ENCODE results near the gene ZBED5. TPM values are rescaled to one million over a fixed set of nuclear protein-coding genes. Genes with fewer than 3 reads are reported as not detected.

ZBED5 gene
- total RNA-seq, 4 donors from 2014 or later = 26.6 to 63.2 (median 32.2) TPM

DNA sequence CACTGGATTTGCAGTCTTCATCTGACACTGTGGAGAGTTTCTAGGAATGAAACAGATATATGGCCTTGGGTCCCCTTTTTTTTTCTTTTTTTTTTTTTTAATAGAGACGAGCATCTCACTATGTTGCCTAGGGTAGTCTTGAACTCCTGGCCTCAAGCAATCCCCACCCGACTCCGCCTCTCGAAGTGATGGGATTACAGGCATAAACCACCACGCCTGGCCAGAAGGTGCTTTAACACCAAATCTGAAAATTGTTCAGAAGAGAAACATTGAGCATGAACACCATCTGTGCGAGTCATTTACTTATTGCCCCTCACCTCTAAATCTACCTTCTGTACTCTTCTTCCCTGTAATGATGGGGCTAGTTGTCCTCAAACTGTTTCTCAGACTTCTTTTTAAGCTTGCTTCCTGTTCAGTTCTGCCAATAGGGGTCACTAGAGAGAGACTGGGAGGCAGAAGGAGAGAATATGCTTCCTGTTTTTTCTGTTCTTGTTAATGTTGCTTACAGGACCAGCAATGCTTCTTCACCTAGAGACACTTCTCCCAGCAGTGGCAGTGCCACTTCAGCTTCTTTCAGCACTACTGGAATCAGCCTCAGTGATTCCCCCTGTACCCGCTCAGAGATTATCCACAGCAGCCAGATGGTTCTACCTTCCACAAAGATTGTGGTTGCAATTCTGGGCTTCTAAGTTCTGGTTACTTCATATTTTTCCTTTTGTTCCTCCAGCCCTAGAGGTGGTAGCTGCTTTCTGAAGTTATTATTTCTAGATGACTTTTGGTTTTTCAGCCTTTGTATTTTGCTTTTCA is 20.8 kb upstream of the ZBED5 start:
- H3K27me3 ChIP-seq = no peaks in the 10 kb centered on the region
- no peak for DNase-seq (ENCODE audit: low spot score in 2 of 2)
- no peak overlapping the region for H3K27ac ChIP-seq
- H3K36me3 ChIP-seq = no peaks in the 10 kb centered on the region
- WGBS = 94% methylated on average over 7 of the region's 7 CpGs
- TF ChIP-seq, protein P1, sequence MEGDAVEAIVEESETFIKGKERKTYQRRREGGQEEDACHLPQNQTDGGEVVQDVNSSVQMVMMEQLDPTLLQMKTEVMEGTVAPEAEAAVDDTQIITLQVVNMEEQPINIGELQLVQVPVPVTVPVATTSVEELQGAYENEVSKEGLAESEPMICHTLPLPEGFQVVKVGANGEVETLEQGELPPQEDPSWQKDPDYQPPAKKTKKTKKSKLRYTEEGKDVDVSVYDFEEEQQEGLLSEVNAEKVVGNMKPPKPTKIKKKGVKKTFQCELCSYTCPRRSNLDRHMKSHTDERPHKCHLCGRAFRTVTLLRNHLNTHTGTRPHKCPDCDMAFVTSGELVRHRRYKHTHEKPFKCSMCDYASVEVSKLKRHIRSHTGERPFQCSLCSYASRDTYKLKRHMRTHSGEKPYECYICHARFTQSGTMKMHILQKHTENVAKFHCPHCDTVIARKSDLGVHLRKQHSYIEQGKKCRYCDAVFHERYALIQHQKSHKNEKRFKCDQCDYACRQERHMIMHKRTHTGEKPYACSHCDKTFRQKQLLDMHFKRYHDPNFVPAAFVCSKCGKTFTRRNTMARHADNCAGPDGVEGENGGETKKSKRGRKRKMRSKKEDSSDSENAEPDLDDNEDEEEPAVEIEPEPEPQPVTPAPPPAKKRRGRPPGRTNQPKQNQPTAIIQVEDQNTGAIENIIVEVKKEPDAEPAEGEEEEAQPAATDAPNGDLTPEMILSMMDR (IDR thresholded peaks at IDR 0.05) = peak in 1 of 2 donors; percentile 54
- TF ChIP-seq POLR2A (IDR thresholded peaks at IDR 0.05) (no peak), EP300 (IDR thresholded peaks at IDR 0.05) (no peak), POLR2AphosphoS5 (IDR thresholded peaks at IDR 0.05) (no peak)
- no peak overlapping the region for H3K4me3 ChIP-seq
- no peaks in the 10 kb centered on the region for H3K9me3 ChIP-seq
- peaks cover 5% of the 10 kb centered on the region for H3K4me1 ChIP-seq

DNA sequence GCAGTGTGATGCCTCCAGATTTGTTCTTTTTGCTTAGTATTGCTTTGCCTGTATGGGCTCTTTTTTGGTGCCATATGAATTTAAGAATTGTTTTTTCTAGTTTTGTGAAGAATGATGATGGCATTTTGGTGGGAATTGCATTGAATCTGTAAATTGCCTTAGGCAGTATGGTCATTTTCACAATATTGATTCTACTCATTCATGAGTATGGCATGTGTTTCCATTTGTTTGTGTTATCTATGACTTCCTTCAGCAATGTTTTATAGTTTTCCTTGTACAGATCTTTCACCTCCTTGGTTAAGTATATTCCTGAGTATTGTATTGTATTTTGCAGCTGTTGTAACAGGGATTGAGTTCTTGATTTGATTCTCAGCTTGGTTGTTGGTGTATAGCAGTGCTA is 18.3 kb upstream of the ZBED5 start:
- Histone ChIP-seq H3K9me3 (no peaks in the 10 kb centered on the region), H3K27me3 (no peaks in the 10 kb centered on the region), H3K36me3 (no peaks in the 10 kb centered on the region), H3K4me3 (no peak overlapping the region), H3K27ac (no peak overlapping the region), H3K4me1 (peaks cover 5% of the 10 kb centered on the region)
- no peak for DNase-seq (ENCODE audit: low spot score in 2 of 2)
- TF ChIP-seq EP300 (IDR thresholded peaks at IDR 0.05) (no peak), POLR2A (IDR thresholded peaks at IDR 0.05) (no peak), POLR2AphosphoS5 (IDR thresholded peaks at IDR 0.05) (no peak)
- TF ChIP-seq, protein P1 (IDR thresholded peaks at IDR 0.05) = no peak

DNA sequence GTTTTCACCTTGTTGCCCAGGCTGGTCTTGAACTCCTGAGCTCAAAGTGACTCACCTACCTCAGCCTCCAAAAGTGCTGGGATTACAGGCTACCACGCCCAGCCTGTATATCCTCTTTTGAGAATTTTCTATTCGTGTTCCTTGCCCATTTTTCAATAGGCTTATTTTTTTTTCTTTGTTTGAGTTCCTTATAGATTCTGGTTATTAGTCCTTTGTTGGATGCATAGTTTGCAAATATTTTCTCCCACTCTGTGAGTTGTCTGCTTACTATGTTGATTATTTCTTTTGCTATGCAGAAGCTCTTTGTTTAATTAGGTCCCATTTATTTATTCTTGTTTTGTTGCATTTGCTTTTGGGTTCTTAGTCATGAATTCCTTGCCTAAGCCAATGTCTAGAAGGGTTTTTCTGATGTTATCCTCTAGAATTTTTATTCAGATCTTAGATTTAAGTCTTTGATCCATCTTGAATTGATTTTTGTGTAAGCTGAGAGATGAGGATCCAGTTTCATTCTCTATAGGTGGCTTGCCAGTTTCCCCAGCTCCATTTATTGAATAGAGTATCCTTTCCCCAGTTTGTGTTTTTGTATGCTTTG is 17.7 kb upstream of the ZBED5 start:
- 65% methylated on average over 2 of the region's 2 CpGs for WGBS
- no peak overlapping the region for H3K27ac ChIP-seq

DNA sequence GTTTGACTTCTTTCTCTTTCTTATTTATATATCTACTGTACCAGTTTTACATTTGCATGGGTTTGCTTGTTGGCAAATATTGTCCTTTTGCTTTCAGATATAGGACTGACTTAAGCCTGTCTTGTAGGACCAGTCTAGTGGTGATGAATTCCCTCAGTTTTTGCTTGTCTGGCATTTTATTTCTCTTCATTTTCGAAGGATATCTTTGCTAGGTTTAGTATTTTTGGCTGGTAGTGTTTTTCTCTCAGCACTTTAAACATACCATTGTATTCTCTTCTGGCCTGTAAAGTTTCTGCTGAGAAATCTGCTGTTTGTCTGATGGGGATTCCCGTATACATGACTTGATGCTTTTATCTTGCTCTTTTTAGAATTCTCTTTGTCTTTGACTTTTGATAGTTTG is 14.2 kb upstream of the ZBED5 start:
- Histone ChIP-seq H3K36me3 (no peaks in the 10 kb centered on the region), H3K9me3 (no peaks in the 10 kb centered on the region), H3K27ac (no peak overlapping the region), H3K27me3 (no peaks in the 10 kb centered on the region), H3K4me1 (peaks cover under 1% of the 10 kb centered on the region), H3K4me3 (no peak overlapping the region)
- TF ChIP-seq POLR2AphosphoS5 (IDR thresholded peaks at IDR 0.05) (no peak), EP300 (IDR thresholded peaks at IDR 0.05) (no peak), POLR2A (IDR thresholded peaks at IDR 0.05) (no peak)
- TF ChIP-seq, protein P1 (IDR thresholded peaks at IDR 0.05) = no peak
- 92% methylated on average over 2 of the region's 2 CpGs for WGBS
- no peak for DNase-seq (ENCODE audit: low spot score in 2 of 2)

More for the DNA sequence above, 17.7 kb upstream of the ZBED5 start:
- Histone ChIP-seq H3K36me3 (no peaks in the 10 kb centered on the region), H3K4me3 (no peak overlapping the region), H3K4me1 (peaks cover 5% of the 10 kb centered on the region), H3K9me3 (no peaks in the 10 kb centered on the region), H3K27me3 (no peaks in the 10 kb centered on the region)
- TF ChIP-seq, protein P1 (IDR thresholded peaks at IDR 0.05) = no peak
- no peak for TF ChIP-seq POLR2AphosphoS5 (IDR thresholded peaks at IDR 0.05)
- no peak for TF ChIP-seq POLR2A (IDR thresholded peaks at IDR 0.05)
- TF ChIP-seq EP300 (IDR thresholded peaks at IDR 0.05) = no peak
- DNase-seq (ENCODE audit: low spot score in 2 of 2) = no peak

DNA sequence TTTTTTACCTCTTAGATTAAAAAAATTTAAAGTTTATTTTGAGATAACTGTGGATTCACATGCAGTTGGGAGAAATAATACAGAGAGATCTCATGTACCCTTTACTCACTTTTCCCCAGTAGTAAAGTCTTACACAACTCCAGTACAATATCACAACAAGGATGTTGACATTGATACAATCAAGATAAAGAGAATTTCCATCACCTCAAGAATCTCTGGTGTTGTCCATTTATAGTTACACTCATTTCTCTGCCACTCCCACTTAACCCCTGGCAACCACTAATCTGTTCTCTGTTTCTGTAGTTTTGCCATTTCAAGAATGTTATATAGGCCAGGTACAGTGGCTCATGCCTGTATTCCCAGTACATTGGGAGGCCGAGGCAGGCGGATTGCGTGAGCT is 10.5 kb upstream of the ZBED5 start:
- Histone ChIP-seq H3K36me3 (no peaks in the 10 kb centered on the region), H3K4me1 (peaks cover 8% of the 10 kb centered on the region), H3K4me3 (no peak overlapping the region), H3K27me3 (no peaks in the 10 kb centered on the region), H3K9me3 (no peaks in the 10 kb centered on the region), H3K27ac (no peak overlapping the region)
- no peak for DNase-seq (ENCODE audit: low spot score in 2 of 2)
- 96% methylated on average over 3 of the region's 3 CpGs for WGBS
- TF ChIP-seq, protein P1 (IDR thresholded peaks at IDR 0.05) = no peak
- no peak for TF ChIP-seq EP300 (IDR thresholded peaks at IDR 0.05)
- TF ChIP-seq POLR2A (IDR thresholded peaks at IDR 0.05) = no peak
- TF ChIP-seq POLR2AphosphoS5 (IDR thresholded peaks at IDR 0.05) = no peak

Data from suprapubic skin (tissue), 4 donors.